ENCODE data around the gene TSC2.
"Not testable (repeated sequence)": the region's sequence is repeated elsewhere in the genome, so short reads cannot be mapped to it uniquely, and the experiment has no call there.

GRCh38 chr16:2116428-2116827 is 68.6 kb downstream of the TSC2 start:
- not testable (repeated sequence) for TF ChIP-seq CTCF (conservative IDR thresholded peaks at IDR 0.05 in 1 of 2, IDR thresholded peaks at IDR 0.05 in 1 of 2; ENCODE audit: low read depth in 1 of 2, low read length in 2 of 2); EZH2 (IDR thresholded peaks at IDR 0.05; ENCODE audit: low read length, missing control alignments)
